RWPE2 (cell line): ENCODE measurements around the gene BANF1.
"Not testable (repeated sequence)": the region's sequence is repeated elsewhere in the genome, so short reads cannot be mapped to it uniquely, and the experiment has no call there.

Source experiments
- ATAC-seq: fragments of 200-7000 bp; cut with Tn5 transposase; 3 replicates; pipeline ENCODE4 v1.9.1; 2021; ENCODE audit warnings: low read depth
- DNase-seq: peaks from one replicate; pipeline ENCODE4 v3.0.0-alpha.2; 2020; ENCODE audit warnings: low spot score
- H3K27ac ChIP-seq: fragments of 450-650 bp; 2 replicates; pipeline ENCODE4 v1.5.1; 2017; ENCODE audit warnings: mild to moderate bottlenecking; ENCODE audit not compliant: poor library complexity, severe bottlenecking
- H3K27me3 ChIP-seq: fragments of 250-450 bp; sonication (Bioruptor Pico); 2 replicates; pipeline ENCODE4 v1.5.1; 2021; ENCODE audit warnings: mild to moderate bottlenecking, moderate library complexity; ENCODE audit not compliant: insufficient read depth, poor library complexity, severe bottlenecking
- H3K36me3 ChIP-seq: fragments of 250-450 bp; sonication (Bioruptor Pico); 2 replicates; pipeline ENCODE4 v1.5.1; 2020; ENCODE audit warnings: low read depth, mild to moderate bottlenecking, moderate library complexity
- H3K4me1 ChIP-seq: fragments of 250-450 bp; sonication (Bioruptor Pico); 2 replicates; pipeline ENCODE4 v1.5.1; 2021; ENCODE audit warnings: mild to moderate bottlenecking, moderate library complexity; ENCODE audit not compliant: insufficient read depth, poor library complexity, severe bottlenecking
- H3K4me3 ChIP-seq: fragments of 250-450 bp; sonication (Bioruptor Pico); 2 replicates; pipeline ENCODE4 v1.5.1; 2021; ENCODE audit warnings: mild to moderate bottlenecking, moderate library complexity; ENCODE audit not compliant: severe bottlenecking
- H3K9me3 ChIP-seq: fragments of 250-450 bp; sonication (Bioruptor Pico); 2 replicates; pipeline ENCODE4 v1.5.1; 2021; ENCODE audit warnings: mild to moderate bottlenecking, moderate library complexity; ENCODE audit not compliant: severe bottlenecking
- TF ChIP-seq, protein P1 (sequence below): fragments of 450-650 bp; IDR thresholded peaks from one replicate; pipeline ENCODE4 v1.5.1; 2017; ENCODE audit warnings: mild to moderate bottlenecking, moderate library complexity; ENCODE audit not compliant: poor library complexity, severe bottlenecking

BANF1 gene

DNA sequence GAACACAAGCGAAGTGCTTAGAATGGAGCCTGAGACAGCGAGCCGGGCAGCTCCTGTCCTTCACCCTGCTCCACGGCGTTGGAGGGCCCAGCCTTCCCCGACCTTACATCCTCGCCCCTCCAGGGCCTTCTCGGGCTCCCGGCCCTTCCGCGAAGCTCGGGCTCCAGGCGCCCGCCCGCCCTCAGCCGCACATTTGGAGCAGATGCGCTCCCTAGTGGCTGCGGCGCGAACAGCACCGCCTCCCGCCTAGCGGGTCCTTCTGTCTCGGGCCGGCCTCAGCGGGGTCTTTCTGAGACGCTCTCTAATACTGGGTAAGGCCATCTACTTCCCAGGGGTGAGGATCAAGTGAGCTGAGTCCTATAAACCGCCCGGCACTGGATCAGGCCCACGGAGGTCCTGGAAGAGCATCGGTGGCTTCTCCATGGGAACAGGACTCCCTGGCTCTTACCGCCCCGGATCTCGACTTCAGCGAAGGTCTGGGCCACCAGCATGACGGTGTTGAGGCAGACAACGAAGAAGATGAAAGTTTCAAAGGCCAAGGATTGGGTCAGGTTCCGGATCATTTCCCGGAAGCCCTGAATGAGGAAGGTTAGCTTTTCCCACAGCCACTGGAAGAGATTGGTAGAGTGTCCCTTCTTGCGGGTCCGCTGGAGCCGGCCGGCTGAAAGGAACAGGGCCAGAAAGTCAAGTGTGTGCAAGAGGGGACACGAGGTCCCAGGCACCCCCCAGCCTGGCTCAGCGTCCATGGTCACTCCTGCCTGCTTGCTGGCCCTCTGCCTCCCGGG lies 20.3 kb downstream of the BANF1 start:
- TF ChIP-seq, protein P1, sequence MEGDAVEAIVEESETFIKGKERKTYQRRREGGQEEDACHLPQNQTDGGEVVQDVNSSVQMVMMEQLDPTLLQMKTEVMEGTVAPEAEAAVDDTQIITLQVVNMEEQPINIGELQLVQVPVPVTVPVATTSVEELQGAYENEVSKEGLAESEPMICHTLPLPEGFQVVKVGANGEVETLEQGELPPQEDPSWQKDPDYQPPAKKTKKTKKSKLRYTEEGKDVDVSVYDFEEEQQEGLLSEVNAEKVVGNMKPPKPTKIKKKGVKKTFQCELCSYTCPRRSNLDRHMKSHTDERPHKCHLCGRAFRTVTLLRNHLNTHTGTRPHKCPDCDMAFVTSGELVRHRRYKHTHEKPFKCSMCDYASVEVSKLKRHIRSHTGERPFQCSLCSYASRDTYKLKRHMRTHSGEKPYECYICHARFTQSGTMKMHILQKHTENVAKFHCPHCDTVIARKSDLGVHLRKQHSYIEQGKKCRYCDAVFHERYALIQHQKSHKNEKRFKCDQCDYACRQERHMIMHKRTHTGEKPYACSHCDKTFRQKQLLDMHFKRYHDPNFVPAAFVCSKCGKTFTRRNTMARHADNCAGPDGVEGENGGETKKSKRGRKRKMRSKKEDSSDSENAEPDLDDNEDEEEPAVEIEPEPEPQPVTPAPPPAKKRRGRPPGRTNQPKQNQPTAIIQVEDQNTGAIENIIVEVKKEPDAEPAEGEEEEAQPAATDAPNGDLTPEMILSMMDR, result peak; percentile 95
- no peak overlapping the region for H3K4me3 ChIP-seq
- DNase-seq (peak; percentile 36), ATAC-seq (peak; percentile 71)
- no peaks in the 10 kb centered on the region for H3K9me3 ChIP-seq
- no peaks in the 10 kb centered on the region for H3K27me3 ChIP-seq
- H3K27ac ChIP-seq, result no peak overlapping the region
- H3K4me1 ChIP-seq, result peaks cover 11% of the 10 kb centered on the region
- no peaks in the 10 kb centered on the region for H3K36me3 ChIP-seq

DNA sequence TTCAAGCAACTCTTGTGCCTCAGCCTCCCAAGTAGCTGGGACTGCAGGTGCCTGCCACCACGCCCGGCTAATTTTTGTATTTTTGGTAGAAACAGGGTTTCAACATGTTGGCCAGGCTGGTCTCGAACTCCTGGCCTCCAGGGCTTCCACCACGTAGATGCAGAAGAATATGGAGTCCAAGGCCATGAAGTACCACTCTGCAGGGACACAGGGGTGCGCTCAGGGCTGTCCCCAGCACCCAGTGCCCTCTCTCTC lies 20.8 kb downstream of the BANF1 start:
- not testable (repeated sequence) for ATAC-seq, H3K9me3 ChIP-seq, H3K27me3 ChIP-seq, DNase-seq, H3K4me3 ChIP-seq, H3K36me3 ChIP-seq, H3K27ac ChIP-seq
- H3K4me1 ChIP-seq, result peaks cover 11% of the 10 kb centered on the region

DNA sequence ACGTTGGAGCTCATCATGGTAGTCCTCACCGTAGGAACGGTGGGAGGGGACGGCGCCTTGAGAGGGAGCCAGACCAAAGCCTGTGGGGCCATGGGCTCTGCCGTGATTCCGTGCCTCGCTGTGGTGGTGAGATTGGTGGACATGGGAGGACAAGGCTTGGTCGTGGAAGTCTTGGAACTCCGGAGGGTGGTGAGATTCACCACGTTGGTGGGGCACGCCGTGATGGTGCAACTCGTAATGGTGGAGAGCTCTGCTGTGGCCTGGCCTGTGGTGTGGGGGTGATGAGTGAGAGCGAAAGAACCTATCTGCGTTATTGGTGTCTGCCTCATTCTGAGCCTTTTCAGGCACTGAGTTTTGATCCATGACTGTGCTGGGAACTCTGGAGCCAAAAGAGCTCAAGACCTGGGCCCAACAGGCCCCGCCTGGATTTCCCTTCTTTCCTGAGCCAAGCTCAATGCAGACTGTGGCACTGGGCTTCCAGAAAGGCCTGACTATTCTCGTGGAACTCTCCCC lies 23.8 kb downstream of the BANF1 start, which contains the start of gene CATSPER1:
Gene CATSPER1, minus strand, starts transcription at position 463 of the 513 bp plus-strand sequence. Its CDS starts 100 bp downstream, at position 363.
- H3K27ac ChIP-seq, result no peak within 1 kb of the TSS
- H3K27me3 ChIP-seq, result no peaks in the 10 kb centered on the region
- H3K36me3 ChIP-seq, result no peaks in the 10 kb centered on the region
- no peak within 1 kb of the TSS for H3K4me3 ChIP-seq
- H3K4me1 ChIP-seq, result peaks cover 5% of the 10 kb centered on the region
- DNase-seq, result no peak
- no peak for ATAC-seq
- H3K9me3 ChIP-seq, result no peaks in the 10 kb centered on the region
- TF ChIP-seq, protein P1, result no peak

DNA sequence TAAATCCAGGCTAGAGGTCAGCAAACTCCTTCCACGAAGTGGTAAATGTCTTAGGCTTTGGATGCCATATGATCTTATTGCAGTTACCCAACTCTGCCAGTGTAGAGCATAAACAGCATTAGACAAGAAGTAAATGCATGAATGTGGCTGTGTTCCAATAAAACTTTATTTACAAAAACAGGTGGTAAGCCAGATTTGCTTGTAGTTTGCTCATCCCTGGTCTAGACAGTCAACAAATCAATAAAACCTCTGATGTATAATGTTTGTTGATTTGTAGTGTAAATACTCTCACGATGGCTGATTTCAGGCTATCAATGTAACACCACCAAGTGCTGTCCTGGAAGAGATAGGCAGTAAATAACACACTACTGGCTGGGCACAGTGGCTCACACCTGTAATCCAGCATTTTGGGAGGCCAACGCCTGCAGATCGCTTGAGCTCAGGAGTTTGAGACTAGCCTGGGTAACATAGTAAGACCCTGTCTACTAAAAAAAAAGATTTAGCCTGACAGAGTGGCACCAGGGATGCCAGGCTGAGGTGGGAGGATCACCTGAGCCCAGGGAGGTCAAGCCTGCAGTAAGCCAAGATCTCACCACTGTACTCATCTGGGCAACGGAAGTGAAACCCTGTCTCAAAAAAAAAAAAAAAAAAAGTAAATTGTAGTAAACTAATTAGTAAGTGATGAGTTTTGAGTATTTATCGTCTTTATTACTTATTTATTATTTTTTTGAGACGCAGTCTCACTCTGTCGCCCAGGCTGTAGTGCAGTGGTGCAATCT lies 30.8 kb downstream of the BANF1 start:
- Histone ChIP-seq H3K36me3 (no peaks in the 10 kb centered on the region), H3K27me3 (no peaks in the 10 kb centered on the region), H3K4me1 (no peaks in the 10 kb centered on the region), H3K27ac (no peak overlapping the region), H3K4me3 (no peak overlapping the region), H3K9me3 (no peaks in the 10 kb centered on the region)
- no peak for ATAC-seq
- no peak for DNase-seq
- TF ChIP-seq, protein P1, result no peak

DNA sequence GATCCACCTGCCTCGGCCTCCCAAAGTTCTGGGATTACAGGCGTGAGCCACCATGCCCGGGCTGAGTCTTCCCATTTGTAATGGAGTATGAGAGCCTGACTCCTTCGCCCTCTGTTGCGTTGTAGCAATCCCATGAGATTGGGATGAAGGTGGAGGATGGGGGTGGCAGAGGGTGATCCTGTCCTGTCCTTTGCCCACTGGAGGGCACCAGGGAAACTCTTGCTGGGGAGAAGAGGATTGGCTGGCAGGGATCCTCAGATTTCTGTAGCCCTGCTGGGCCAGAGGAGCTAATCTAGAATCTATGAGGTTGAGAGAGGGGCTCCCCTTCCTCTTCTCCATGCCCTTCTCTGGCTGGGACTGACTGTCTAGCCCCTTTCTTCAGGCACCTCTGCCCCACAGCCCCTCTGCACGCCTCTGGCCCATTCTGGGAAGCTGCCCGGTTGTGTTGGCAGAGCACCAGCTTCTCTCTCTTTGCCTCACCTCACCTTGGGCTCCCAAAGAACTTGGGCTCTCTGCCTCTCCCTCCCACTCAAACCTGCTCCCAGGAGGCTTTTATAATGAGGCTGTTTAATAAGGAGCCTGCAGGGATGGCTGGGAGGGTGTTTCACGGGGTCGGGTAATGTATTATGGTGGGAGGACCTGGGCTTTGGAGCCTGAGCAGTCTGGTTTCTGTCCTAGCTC lies 33.5 kb downstream of the BANF1 start:
- no peaks in the 10 kb centered on the region for H3K36me3 ChIP-seq
- no peak overlapping the region for H3K4me3 ChIP-seq
- no peak overlapping the region for H3K27ac ChIP-seq
- TF ChIP-seq, protein P1, result no peak
- H3K27me3 ChIP-seq, result no peaks in the 10 kb centered on the region
- H3K4me1 ChIP-seq, result no peaks in the 10 kb centered on the region
- DNase-seq, result no peak
- H3K9me3 ChIP-seq, result no peaks in the 10 kb centered on the region
- ATAC-seq, result peak; percentile 40; the same call in 2 of the 3 replicates
